Rectal smooth muscle tissue (tissue), 1 donor: Measurements from ENCODE around the gene IGF1R.

ENCODE experiments used
- H3K27ac ChIP-seq: one replicate; pipeline ENCODE4 v1.7.0; 2013; ENCODE audit warnings: low read depth, low read length, inconsistent platforms
- H3K27me3 ChIP-seq: one replicate; pipeline ENCODE4 v1.7.0; 2013; ENCODE audit warnings: low read length; ENCODE audit not compliant: control insufficient read depth, insufficient read depth
- H3K36me3 ChIP-seq: one replicate; pipeline ENCODE4 v1.7.0; 2013; ENCODE audit warnings: low read length; ENCODE audit not compliant: control insufficient read depth, insufficient read depth
- H3K4me1 ChIP-seq: one replicate; pipeline ENCODE4 v1.7.0; 2013; ENCODE audit warnings: low read length; ENCODE audit not compliant: control insufficient read depth, insufficient read depth
- H3K4me3 ChIP-seq: one replicate; pipeline ENCODE4 v1.7.0; 2013; ENCODE audit warnings: low read length
- H3K9ac ChIP-seq: one replicate; pipeline ENCODE4 v1.7.0; 2013; ENCODE audit warnings: low read length

IGF1R gene

DNA sequence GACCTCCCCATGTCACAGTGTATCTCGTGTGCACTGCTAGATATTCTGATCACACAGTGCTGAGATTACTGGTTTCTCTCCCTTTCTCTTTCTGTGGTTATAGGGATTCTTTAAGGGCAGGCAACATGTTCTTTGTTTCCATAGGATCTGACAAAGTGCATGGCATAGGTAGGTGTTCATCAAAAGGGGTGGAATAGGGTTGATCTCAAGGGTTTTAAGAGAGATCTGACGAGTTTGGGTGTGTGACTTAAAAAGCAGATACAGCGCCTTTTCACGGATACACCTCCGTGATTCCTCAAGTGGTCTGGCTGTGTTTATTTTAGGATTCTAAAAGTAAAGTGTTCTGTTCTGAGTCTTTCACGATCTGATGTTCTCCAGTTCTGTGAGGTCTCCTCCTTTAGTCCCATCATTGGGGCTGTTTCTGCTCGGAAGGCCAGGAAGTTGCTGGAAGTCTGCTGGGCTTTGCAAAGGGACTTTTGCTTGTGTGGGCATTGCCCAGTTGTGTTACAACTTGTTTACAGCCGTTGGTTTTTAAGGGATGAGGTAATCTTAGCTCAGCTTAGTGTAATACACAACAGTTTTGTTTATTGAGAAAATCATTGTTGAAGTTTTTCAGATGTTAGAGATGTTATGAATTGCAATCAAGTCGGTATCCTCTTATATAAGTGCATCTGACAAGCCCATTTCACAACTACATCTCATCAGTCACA, 34.8 kb downstream of the IGF1R start:
- H3K27me3 ChIP-seq: no peaks in the 10 kb centered on the region
- H3K9ac ChIP-seq: no peak overlapping the region
- H3K36me3 ChIP-seq: no peaks in the 10 kb centered on the region
- H3K4me1 ChIP-seq: peaks cover 37% of the 10 kb centered on the region
- H3K27ac ChIP-seq: peak overlapping the region; percentile 67
- no peak overlapping the region for H3K4me3 ChIP-seq

GRCh38 chr15:98683831-98684230, 35.5 kb downstream of the IGF1R start:
- H3K4me1 ChIP-seq: peaks cover 37% of the 10 kb centered on the region
- H3K27me3 ChIP-seq: no peaks in the 10 kb centered on the region
- no peaks in the 10 kb centered on the region for H3K36me3 ChIP-seq
- H3K27ac ChIP-seq: peak overlapping the region; percentile 67
- H3K4me3 ChIP-seq: no peak overlapping the region
- no peak overlapping the region for H3K9ac ChIP-seq

DNA sequence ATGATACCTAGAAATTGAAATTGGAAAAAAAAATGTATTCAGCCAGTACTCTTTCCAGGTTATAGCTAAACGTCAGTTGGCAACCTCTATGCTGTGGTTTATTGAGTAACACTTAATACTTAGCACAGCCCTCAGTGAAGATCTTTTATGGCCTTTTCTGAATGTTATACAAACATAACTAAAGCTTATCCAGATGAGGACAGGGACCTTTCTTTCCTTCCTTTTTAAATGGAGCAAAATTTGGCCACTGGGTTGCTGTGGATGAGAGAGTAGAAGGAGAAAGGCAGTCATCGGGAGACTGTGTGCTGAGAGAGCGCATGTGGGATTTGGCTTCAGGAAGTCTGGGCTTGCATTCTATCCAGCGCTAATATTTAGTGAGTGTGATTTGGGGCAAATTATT, 36.1 kb downstream of the IGF1R start:
- Histone ChIP-seq H3K4me1 (peaks cover 37% of the 10 kb centered on the region), H3K9ac (no peak overlapping the region), H3K27ac (peak overlapping the region; percentile 67), H3K36me3 (no peaks in the 10 kb centered on the region), H3K4me3 (no peak overlapping the region), H3K27me3 (no peaks in the 10 kb centered on the region)

- no peak overlapping the region for H3K4me3 ChIP-seq
- no peaks in the 10 kb centered on the region for H3K36me3 ChIP-seq
- peak overlapping the region; percentile 30 for H3K27ac ChIP-seq
- H3K9ac ChIP-seq: no peak overlapping the region
- peaks cover 37% of the 10 kb centered on the region for H3K4me1 ChIP-seq
- H3K27me3 ChIP-seq: no peaks in the 10 kb centered on the region
Observed at GRCh38 chr15:98684995-98685525, 36.7 kb downstream of the IGF1R start.

GRCh38 chr15:98686983-98687382, 38.6 kb downstream of the IGF1R start:
- Histone ChIP-seq H3K4me1 (peaks cover 37% of the 10 kb centered on the region), H3K4me3 (no peak overlapping the region), H3K9ac (no peak overlapping the region), H3K36me3 (no peaks in the 10 kb centered on the region), H3K27me3 (no peaks in the 10 kb centered on the region), H3K27ac (no peak overlapping the region)

GRCh38 chr15:98689431-98689861, 41.1 kb downstream of the IGF1R start:
- H3K9ac ChIP-seq: no peak overlapping the region
- H3K4me1 ChIP-seq: peaks cover 23% of the 10 kb centered on the region
- no peak overlapping the region for H3K27ac ChIP-seq
- no peaks in the 10 kb centered on the region for H3K36me3 ChIP-seq
- no peak overlapping the region for H3K4me3 ChIP-seq
- H3K27me3 ChIP-seq: no peaks in the 10 kb centered on the region

DNA sequence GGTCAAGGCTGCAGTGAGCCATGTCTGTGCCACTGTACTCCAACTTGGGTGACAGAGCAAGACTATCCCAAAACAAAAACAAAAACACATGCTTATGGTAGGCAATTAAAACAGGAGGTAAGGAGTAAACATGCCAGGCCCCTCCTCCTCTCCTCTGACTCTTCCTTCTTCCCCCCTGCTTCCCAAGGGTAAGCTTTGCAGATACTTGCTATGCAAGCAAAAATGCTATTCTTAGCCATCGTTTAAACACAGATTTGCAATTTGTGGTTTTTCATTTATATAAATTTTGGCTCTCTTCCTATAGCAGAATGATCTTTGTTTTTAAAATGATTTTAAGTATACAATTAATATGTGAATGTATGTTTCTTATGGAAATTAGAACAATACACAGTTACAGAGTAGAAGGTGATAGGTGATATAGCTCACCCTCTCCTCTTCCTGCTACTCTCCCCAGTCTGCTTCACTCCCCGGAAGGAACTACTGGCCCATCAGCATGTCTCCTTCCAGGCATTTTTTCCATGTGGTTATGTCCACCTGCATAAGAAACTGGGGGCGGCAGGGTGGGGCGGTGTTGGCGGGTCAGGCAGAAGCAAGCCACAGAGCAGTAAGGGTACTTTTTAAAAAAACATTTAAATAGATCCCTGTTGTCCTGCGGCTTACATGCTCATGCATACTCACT, 42.1 kb downstream of the IGF1R start:
- Histone ChIP-seq H3K4me1 (peaks cover 13% of the 10 kb centered on the region), H3K27me3 (no peaks in the 10 kb centered on the region), H3K9ac (no peak overlapping the region), H3K36me3 (no peaks in the 10 kb centered on the region), H3K4me3 (no peak overlapping the region), H3K27ac (no peak overlapping the region)

- Histone ChIP-seq H3K27me3 (no peaks in the 10 kb centered on the region), H3K4me3 (no peak overlapping the region), H3K27ac (no peak overlapping the region), H3K36me3 (no peaks in the 10 kb centered on the region), H3K4me1 (peaks cover 9% of the 10 kb centered on the region), H3K9ac (no peak overlapping the region)
Observed at GRCh38 chr15:98692213-98692612, 43.9 kb downstream of the IGF1R start.

DNA sequence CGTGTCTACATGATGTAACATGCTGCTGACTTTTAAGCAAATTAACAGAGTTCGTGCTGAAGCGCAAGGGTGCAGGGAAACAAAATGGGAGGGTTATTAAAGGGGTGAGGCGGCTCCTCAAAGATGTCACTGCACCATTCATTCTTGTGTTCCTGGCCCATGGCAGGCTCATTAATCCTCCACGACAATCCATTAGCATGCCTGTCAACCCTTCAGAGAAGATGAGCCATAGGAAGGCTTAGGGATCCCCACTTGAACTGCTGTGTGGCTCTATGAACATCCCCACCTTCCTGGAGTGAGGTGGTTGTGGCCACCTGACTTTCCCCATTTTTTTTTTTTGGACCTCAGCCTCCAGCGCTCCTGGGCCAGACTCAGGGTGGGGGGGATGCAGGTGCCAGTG, 45.8 kb downstream of the IGF1R start:
- Histone ChIP-seq H3K4me1 (no peaks in the 10 kb centered on the region), H3K27ac (no peak overlapping the region), H3K4me3 (no peak overlapping the region)

GRCh38 chr15:98698792-98699191, 50.5 kb downstream of the IGF1R start:
- H3K27me3 ChIP-seq: no peaks in the 10 kb centered on the region
- peaks cover 3% of the 10 kb centered on the region for H3K36me3 ChIP-seq
- peaks cover 11% of the 10 kb centered on the region for H3K4me1 ChIP-seq
- H3K4me3 ChIP-seq: no peak overlapping the region
- no peak overlapping the region for H3K27ac ChIP-seq
- no peak overlapping the region for H3K9ac ChIP-seq

More for the DNA sequence above, 45.8 kb downstream of the IGF1R start:
- Histone ChIP-seq H3K9ac (no peak overlapping the region), H3K27me3 (no peaks in the 10 kb centered on the region), H3K36me3 (no peaks in the 10 kb centered on the region)

GRCh38 chr15:98699591-98700424, 51.5 kb downstream of the IGF1R start:
- Histone ChIP-seq H3K27me3 (no peaks in the 10 kb centered on the region), H3K4me3 (no peak overlapping the region), H3K36me3 (peaks cover 3% of the 10 kb centered on the region), H3K9ac (no peak overlapping the region), H3K4me1 (peaks cover 12% of the 10 kb centered on the region), H3K27ac (no peak overlapping the region)

DNA sequence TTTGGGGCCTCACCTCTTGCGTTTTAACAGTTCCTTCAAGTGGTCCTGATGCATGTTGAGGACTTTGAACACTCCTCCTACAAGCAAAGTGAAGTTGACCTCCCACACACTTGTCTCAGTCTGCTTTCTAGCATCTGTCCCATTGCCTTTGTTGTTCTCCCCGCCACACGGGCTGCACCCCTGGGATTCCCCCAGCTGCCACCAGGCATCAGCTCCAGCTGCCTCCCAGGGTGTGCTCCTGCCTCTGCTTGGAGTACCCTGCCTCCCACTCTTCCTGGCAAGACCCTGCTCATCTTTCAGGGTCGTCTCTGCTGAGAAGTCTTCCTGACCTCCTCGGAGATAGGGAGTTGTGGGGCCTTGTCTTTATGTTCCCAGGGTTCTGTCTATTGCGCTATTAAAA, 52.2 kb downstream of the IGF1R start:
- no peak overlapping the region for H3K4me3 ChIP-seq
- H3K36me3 ChIP-seq: peaks cover 3% of the 10 kb centered on the region
- no peak overlapping the region for H3K9ac ChIP-seq
- H3K27ac ChIP-seq: no peak overlapping the region
- peaks cover 12% of the 10 kb centered on the region for H3K4me1 ChIP-seq
- no peaks in the 10 kb centered on the region for H3K27me3 ChIP-seq
